Measurements from ENCODE around the gene EIF2AK2. TPM values are rescaled to one million over a fixed set of nuclear protein-coding genes. Genes with fewer than 3 reads are reported as not detected.

Gene EIF2AK2
- polyA plus RNA-seq, 1 donor, result 18.6 TPM

- no peak for DNase-seq (ENCODE audit: low read depth)
Observed at GRCh38 chr2:37171624-37171950, 14.8 kb upstream of the EIF2AK2 start.

DNA sequence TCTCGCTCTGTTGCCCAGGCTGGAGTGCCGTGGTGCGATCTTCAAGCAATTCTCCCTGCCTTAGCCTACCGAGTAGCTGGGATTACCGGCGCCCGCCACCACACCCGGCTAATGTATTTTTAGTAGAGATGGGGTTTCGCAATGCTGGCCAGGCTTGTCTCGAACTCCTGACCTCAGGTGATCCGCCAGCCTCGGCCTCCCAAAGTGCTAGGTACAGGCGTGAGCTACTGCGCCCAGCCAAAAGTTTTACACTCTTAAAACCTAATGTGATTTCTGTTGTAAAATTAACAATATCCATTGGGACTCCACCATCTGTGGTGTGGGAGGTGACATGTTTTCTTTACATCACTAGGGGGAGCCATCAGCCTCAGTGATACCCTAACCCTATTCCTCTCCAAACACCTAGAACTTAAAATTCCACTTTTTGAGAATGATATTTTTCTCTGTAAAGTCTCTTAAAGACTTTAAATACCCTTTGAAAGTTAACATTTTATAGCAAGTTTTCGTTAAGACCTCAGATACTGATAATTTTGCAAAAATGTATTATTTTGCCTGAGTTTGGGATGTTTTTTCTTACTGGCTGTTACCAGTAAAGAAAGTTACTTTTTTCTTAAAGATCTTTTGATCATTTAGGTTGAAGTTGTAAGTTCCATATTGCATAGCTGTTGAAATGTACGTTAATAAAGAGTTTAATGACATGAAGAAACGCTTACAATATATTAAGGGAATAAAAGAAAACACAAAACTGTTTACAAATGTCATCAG lies 11.6 kb upstream of the EIF2AK2 start:
- no peak for DNase-seq (ENCODE audit: low read depth)

DNA sequence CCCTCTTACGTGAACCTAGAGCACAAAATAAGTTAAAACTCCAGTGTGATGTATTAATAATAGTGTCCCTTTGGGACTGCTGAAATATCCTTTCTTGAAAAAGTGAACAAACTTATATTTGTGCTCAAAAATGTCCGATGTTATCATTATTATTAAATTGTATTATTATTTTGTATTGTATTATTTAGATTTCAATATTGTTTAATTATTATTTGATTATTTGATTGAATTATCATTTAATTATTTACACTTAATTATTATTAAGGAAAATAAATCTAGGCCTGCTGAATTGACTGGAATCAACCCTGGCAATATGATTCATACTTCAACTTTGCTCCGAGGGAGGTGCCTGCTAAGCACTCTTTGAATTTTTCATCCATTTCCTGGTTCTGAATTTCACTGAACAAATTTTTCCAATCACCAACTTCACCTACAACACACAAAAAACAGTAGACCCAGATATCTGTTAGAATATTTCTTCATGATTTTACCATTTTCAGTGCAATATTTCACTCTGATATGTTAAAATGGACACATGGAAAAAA lies 10.9 kb upstream of the EIF2AK2 start:
- no peak for DNase-seq (ENCODE audit: low read depth)

- DNase-seq (ENCODE audit: low read depth), result no peak
Observed at GRCh38 chr2:37164757-37165156, 8.0 kb upstream of the EIF2AK2 start.

DNA sequence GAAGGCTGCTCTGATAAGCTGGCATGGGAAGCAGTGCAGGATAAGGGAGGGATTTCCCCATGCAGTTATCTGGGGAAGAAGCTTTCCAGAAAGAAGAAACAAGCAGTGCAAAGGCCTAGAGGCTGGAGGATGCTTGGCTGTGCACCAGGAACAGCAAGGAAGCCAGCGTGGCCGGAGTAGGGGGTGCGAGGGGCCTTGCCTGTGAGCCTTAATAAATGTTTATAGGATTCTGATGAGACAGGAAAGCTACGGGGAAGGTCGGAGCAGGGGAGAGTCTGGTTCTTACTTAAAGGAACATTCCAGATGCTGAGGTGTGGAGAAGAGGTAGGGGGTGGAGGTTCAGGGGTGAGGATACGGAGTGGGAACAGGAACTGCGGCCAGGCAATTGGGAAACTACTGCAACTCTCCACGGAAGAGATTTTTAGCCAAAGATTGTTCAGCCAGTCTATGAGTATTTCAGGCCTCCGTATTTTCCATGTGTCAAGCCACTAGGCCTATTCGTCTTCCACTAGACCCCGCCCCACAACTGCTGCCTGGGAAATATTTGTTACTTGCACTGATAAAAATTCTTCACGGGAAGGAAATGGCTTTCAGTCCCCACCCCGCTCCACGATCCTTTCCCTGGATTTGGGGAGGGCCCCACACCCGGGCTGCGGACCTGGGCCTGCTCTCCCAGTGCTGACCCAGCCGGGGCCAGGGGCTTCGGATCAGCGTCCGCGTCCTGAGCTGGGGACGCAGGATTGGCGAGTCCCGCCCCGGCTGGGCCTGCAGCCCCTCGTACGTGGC lies 516 bp downstream of the EIF2AK2 start:
- DNase-seq (ENCODE audit: low read depth), result peak; percentile 43

DNA sequence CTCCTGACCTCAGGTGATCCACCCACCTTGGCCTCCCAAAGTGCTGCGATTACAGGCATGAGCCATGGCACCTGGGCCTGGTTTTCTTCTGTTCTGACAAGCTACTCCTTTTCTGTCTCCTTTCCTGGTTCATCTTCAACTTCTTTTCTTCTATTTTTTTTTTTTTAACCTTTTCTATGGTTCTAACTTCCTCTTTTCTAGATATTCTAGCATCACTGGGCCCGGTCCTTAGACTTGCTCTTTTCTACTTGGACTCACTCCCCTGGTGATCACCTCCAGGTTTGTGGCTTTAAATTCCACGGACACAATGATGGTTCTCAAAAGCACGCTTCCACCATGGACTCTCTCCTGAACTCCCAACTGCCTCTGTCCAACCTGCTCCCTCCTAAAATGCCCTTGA lies 2.0 kb downstream of the EIF2AK2 start:
- DNase-seq (ENCODE audit: low read depth), result no peak

DNA sequence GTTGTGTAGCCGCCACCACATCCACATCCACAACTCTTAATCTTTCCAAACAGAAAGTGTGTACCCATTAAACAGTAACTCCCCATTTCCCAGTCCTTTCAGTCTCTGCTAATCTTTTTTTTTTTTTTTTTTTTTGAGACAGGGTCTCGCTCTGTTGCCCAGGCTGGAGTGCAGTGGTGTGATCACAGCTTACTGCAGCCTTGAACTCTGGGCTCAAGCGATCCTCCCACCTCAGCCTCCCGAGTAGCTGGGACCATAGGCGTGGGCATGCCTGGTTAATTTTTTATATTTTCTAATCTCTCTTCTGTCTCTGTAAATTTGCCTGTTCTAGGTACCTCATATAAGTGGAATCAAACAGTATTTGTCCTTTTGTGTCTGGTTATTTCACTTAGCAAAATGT lies 3.6 kb downstream of the EIF2AK2 start:
- no peak for DNase-seq (ENCODE audit: low read depth)

GRCh38 chr2:37149626-37150322 lies 7.0 kb downstream of the EIF2AK2 start:
- no peak for DNase-seq (ENCODE audit: low read depth)

DNA sequence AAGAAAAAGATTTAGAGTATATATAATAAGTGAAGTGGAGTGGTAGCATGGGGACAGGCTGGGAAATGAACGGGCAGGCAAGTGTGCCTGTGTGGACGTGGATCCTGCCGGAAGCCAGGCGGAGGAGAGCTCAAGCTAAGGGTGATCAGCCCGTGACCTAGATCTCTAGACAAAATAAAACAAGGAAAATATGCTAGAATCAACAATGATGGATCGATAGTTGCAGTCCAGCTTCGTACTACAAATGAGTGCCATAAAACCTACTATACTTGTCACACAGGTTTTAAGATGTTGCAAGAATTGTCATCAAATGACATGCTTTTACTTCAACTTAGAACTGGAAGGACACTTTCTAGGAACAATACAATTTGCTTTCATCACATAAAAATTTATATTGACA lies 8.5 kb downstream of the EIF2AK2 start:
- DNase-seq (ENCODE audit: low read depth), result no peak

DNA sequence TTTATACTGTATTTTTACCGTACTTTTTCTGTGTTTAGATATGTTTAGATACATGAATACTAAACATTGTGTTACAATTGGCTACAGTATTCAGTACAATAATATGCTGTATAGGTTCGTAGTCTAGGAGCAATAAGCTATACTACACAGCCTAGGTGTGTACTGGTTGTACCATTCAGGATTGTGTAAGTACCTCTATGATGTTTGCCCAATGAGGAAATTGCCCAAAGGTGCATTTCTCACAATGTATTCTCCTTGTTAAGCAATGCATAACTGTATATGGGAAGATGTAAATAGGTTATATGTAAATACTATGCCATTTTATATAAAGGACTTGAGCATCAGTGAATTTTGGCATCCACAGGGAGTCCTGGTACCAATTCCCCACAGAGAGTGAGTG lies 10.7 kb downstream of the EIF2AK2 start:
- DNase-seq (ENCODE audit: low read depth), result no peak

DNA sequence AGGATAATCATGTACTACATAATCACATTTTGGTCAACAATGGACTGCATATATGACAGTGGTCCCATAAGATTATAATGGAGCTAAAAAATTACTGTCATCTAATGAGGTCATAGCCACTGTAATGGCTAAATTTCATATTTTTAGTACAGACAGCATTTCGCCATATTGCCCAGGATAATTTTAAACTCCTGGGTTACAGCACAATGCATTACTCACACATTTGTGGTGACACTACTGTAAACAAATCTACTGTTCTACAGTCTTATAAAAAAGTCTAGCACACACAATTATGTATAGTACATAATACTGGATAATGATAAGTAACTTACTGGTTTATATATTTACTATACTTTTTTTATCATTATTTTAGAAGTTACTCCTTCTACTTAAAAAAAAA lies 12.8 kb downstream of the EIF2AK2 start:
- DNase-seq (ENCODE audit: low read depth), result no peak

DNA sequence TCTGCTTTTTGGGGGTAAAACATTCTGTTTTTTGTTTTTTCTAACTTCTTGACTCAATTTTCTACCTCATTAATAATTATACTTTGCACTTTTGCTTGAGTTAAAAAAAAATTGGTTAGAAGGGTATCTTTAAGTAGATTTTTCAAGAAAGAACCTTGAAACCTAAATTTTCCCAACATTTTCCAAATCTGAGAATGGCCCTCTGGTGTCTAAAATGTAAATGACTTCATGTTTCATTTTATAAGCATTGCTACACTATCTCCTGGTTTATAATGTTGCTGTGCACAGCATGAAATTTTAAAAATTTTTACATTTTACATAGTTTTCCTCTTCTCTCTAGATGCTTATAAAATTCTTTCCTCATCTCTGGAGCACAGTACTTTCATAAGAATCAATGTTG lies 14.2 kb downstream of the EIF2AK2 start:
- no peak for DNase-seq (ENCODE audit: low read depth)

- no peak for DNase-seq (ENCODE audit: low read depth)
Observed at GRCh38 chr2:37132914-37133313, 23.9 kb downstream of the EIF2AK2 start.

DNA sequence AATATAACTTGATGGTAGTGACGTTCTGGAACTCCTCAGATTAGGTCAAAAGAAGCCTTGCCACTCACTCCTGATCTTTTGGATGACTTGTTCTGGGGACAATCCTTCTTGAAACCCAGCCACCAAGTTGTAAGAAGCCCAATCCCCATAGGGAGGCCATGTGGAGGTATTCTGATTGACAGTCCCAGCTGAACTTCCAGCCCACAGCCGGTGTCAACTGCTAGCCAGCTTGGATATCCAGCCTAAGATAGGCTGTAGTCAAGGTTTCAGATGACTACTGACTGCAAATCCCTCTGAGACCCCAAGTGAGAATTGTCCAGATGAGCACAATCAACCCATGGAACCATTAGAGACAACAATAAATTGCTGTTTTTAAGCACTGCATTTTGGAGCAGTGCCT lies 31.4 kb downstream of the EIF2AK2 start:
- peak; percentile 4 for DNase-seq (ENCODE audit: low read depth)

GRCh38 chr2:37119157-37119556 lies 37.6 kb downstream of the EIF2AK2 start:
- DNase-seq (ENCODE audit: low read depth), result no peak

DNA sequence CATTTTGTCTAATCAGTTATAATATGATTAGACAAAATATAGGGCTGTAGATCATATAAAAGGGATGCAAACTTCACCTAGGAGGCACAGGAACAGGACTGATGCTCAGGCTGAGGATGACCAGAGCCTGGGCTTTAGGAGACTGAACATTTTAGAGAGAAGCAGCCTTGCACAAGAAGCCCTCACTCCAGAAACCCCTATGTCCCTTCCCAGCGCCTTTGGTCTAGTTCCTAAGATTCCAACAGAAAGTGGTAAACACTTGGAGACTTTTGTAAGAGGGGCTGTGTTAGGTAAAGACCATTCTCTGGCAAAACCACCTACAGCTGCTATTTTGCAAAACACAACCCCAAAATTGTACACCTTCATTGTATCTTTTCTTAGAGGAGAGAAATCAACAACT lies 39.2 kb downstream of the EIF2AK2 start:
- DNase-seq (ENCODE audit: low read depth), result no peak

DNA sequence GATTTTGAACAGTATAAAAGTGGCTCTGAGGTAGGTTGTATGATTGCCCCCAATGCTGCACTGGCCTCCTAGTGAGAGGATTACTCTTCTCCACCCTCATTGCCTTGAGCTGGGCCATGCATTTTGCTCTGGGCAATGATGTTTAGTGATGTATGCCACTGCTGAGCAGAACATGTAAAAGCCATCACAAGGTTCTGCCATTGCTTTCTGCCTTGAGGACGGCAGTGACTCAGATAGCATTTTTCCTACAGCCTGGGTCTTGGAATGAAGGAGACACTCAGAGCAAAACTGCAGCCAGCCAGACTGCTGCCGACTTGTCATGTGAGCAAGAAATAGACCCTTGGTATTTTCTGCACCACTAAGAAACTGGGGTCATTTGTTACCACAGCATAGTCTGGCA lies 44.8 kb downstream of the EIF2AK2 start:
- DNase-seq (ENCODE audit: low read depth), result no peak

DNA sequence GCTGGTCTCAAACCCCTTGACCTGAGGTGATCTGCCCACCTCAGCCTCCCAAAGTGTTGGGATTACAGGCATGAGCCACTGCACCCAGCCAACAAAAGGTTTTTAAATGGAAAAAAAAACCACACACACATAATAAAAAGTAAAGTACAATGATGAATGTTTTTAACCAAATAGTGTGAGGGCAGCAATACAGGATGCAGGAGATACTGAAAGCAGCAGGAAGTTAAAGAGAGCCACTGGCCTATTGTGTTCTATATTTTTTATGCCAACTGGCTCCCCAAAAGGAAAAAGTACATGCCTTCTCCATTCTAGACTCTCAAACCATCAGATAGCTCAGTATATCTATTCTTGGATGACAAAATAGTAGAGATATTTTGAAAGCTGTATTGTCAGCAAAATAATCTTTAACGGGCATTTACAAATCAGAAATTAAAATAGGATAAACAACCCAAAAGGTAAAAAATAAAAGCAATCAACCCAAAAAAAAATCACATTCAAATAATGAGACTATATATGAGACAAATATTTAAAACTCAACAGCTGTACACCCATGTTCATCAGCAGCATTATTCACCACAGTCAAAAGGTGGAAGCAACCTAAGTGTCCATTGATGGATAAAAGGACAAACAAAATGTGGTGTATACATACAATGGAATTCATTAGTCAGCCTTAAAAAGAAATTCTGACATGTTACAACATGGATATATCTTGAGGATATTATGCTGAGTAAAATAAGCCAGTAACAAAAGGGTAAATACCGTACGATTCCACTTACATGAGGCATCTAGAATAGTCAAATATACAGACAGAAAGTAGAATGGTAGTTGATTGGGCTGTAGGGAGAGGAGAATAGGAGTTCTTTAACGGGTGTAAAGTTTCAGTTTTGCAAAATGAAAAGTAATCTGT lies 46.2 kb downstream of the EIF2AK2 start:
- no peak for DNase-seq (ENCODE audit: low read depth)

GRCh38 chr2:37109523-37109922 lies 47.3 kb downstream of the EIF2AK2 start:
- DNase-seq (ENCODE audit: low read depth), result no peak

GRCh38 chr2:37105150-37105549 lies 51.6 kb downstream of the EIF2AK2 start:
- DNase-seq (ENCODE audit: low read depth), result no peak

DNA sequence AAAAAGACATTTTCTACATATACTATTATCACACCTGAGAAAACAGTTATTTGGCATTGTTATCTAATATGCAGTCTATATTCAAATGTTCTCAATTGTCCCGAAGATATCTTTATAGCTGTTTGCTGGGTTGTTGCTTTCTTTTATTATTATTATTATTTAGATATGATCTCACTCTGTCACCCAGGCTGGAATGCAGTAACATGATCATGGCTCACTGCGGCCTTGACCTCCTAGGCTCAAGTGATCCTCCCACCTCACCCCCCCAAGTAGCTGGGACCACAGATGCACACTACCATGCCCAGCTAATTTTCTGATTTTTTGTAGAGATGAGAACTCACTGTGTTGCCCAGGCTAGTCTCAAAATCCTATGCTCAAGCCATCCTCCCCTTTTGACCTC lies 52.6 kb downstream of the EIF2AK2 start:
- no peak for DNase-seq (ENCODE audit: low read depth)

DNA sequence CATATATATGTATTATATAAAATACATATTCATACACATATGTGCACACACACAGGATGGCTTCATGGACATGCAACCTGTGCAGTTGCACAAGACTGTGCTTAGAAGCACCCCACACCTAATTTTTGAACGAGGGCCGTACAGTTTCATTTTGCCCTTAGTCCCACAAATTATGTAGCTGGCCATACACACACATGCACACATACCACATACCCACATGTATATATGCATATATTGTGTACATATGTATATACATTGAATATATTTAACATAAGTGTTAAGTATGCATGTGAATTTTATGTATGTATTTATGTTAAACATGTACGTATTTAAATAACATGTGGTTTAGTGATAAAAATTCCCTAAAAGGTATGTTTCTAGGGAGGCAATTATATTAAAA lies 54.2 kb downstream of the EIF2AK2 start:
- no peak for DNase-seq (ENCODE audit: low read depth)

Data from forelimb muscle (tissue), 1 donor.